Mesendoderm (in vitro differentiated cells): ENCODE measurements around the gene ALK.

ENCODE experiments used
- DNase-seq: peaks from one replicate; pipeline ENCODE4 v3.0.0; 2013
- H2AK5ac ChIP-seq: 2 replicates; pipeline ENCODE4 v1.6.1; 2013; ENCODE audit warnings: low read length, inconsistent platforms
- H2BK120ac ChIP-seq: 2 replicates; pipeline ENCODE4 v1.6.1; 2013; ENCODE audit warnings: low read depth, mild to moderate bottlenecking, low read length, moderate library complexity, mixed read lengths
- H2BK15ac ChIP-seq: replicated peaks from 2 replicates; pipeline ENCODE4 v1.6.1; 2013; ENCODE audit warnings: low read depth, mild to moderate bottlenecking, moderate library complexity
- H2BK5ac ChIP-seq: 2 replicates; pipeline ENCODE4 v1.6.1; 2013; ENCODE audit warnings: low read length, inconsistent platforms
- H3K18ac ChIP-seq: 2 replicates; pipeline ENCODE4 v1.6.1; 2013; ENCODE audit warnings: mild to moderate bottlenecking, low read length, mixed read lengths
- H3K23ac ChIP-seq: one replicate; pipeline ENCODE4 v1.6.1; 2013; ENCODE audit warnings: low read length
- H3K27ac ChIP-seq: 2 replicates; pipeline ENCODE4 v1.5.1; 2013; ENCODE audit warnings: low read depth, mild to moderate bottlenecking, inconsistent platforms, low read length, moderate library complexity
- H3K27me3 ChIP-seq: 2 replicates; pipeline ENCODE4 v1.6.1; 2013; ENCODE audit warnings: low read length, control low read depth, mild to moderate bottlenecking, inconsistent platforms; ENCODE audit not compliant: insufficient read depth, poor library complexity
- H3K36me3 ChIP-seq: 2 replicates; pipeline ENCODE4 v1.6.1; 2013; ENCODE audit warnings: low read length, inconsistent platforms; ENCODE audit not compliant: control insufficient read depth, insufficient read depth
- H3K4ac ChIP-seq: one replicate; pipeline ENCODE4 v1.6.1; 2013; ENCODE audit warnings: low read depth, mild to moderate bottlenecking, low read length, moderate library complexity
- H3K4me1 ChIP-seq: 2 replicates; pipeline ENCODE4 v1.6.1; 2013; ENCODE audit warnings: low read depth, low read length, inconsistent platforms; ENCODE audit not compliant: control insufficient read depth
- H3K4me2 ChIP-seq: 2 replicates; pipeline ENCODE4 v1.6.1; 2013; ENCODE audit warnings: low read length
- H3K4me3 ChIP-seq: 2 replicates; pipeline ENCODE4 v1.5.1; 2013; ENCODE audit warnings: mild to moderate bottlenecking, low read length
- H3K56ac ChIP-seq: one replicate; pipeline ENCODE4 v1.6.1; 2013; ENCODE audit warnings: low read length
- H3K79me1 ChIP-seq: 2 replicates; pipeline ENCODE4 v1.6.1; 2013; ENCODE audit warnings: low read length, inconsistent platforms
- H3K79me2 ChIP-seq: 2 replicates; pipeline ENCODE4 v1.6.1; 2013; ENCODE audit warnings: mild to moderate bottlenecking, low read length; ENCODE audit not compliant: control insufficient read depth, insufficient read depth
- H3K9ac ChIP-seq: 2 replicates; pipeline ENCODE4 v1.6.1; 2013; ENCODE audit warnings: low read length, inconsistent platforms
- H4K5ac ChIP-seq: one replicate; pipeline ENCODE4 v1.6.1; 2013; ENCODE audit warnings: low read length
- H4K8ac ChIP-seq: one replicate; pipeline ENCODE4 v1.6.1; 2013; ENCODE audit warnings: low read depth, mild to moderate bottlenecking, control low read depth, low read length, moderate library complexity
- WGBS: extraction: QIAGEN DNeasy Blood & Tissue Kit; methylation state at CpG from one replicate; pipeline ENCODE4 v1.1.7; 2013; ENCODE audit warnings: low lambda C conversion rate, missing lambda C conversion rate; ENCODE audit not compliant: insufficient coverage; ENCODE audit errors: extremely low coverage; 5-methylcytosine and 5-hydroxymethylcytosine counted together

Gene ALK

DNA sequence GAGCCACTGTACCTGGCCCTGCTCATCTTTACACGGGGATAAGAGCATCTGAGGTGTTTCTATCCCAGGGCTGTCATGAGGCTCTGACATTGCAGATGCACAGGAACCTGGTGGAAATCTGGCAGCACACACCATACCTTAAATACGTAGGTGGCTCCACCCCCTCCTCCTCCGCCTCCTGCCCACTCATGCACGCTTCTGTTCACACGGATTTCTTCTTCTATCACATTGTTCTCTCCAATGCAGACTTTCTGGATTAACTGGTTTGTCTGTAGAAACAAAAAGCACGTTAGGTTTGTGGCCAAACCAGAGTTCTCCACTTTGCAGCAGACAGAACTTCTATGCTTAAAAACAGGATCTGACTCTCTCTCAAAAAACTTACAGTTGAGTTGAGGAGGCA, 688.0 kb downstream of the ALK start:
- Histone ChIP-seq H3K56ac (no peak overlapping the region), H2BK5ac (no peak overlapping the region)

DNA sequence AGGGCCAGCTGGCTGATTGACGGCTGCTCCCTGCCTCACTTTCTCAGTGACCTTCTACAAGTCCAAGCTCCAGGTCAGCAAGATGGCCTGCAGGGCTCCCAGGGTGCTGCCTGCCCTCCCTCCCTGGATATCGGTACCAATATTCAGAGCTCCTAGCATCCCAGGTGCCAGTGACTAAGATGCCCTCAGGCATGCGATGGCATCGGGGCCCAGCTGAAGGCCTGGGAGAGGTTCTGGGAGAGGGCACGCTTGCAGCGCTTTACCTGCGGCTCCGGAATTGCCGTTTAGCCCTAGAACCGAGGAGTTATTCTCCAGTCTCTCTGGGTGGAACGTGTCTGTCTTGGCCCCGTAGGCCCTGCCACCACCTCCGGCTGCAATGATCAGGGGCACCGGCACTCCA, 689.3 kb downstream of the ALK start:
- no peaks in the 10 kb centered on the region for H3K4me1 ChIP-seq
- no peak overlapping the region for H3K4me2 ChIP-seq
- no peaks in the 10 kb centered on the region for H3K36me3 ChIP-seq
- no peak overlapping the region for H4K5ac ChIP-seq
- H3K4ac ChIP-seq = no peak overlapping the region
- no peak overlapping the region for H3K4me3 ChIP-seq
- no peak overlapping the region for H2BK120ac ChIP-seq
- no peak overlapping the region for H3K9ac ChIP-seq
- no peak overlapping the region for H3K27ac ChIP-seq
- whole genome bisulfite sequencing = no CpG with 5 or more reads among the region's 14 CpGs
- H3K23ac ChIP-seq = no peak overlapping the region
- H3K79me2 ChIP-seq = no peaks in the 10 kb centered on the region
- no peak overlapping the region for H3K18ac ChIP-seq
- no peaks in the 10 kb centered on the region for H3K79me1 ChIP-seq
- H2BK15ac ChIP-seq = no peak overlapping the region
- no peak for DNase-seq
- no peak overlapping the region for H3K56ac ChIP-seq
- no peak overlapping the region for H2BK5ac ChIP-seq
- no peaks in the 10 kb centered on the region for H3K27me3 ChIP-seq
- H4K8ac ChIP-seq = no peak overlapping the region
- H2AK5ac ChIP-seq = no peak overlapping the region

More for the DNA sequence above, 688.0 kb downstream of the ALK start:
- DNase-seq = no peak
- H2BK15ac ChIP-seq = no peak overlapping the region
- H3K23ac ChIP-seq = no peak overlapping the region
- H3K79me1 ChIP-seq = no peaks in the 10 kb centered on the region
- H3K4me2 ChIP-seq = no peak overlapping the region
- no peak overlapping the region for H3K9ac ChIP-seq
- H3K79me2 ChIP-seq = no peaks in the 10 kb centered on the region
- no peak overlapping the region for H4K8ac ChIP-seq
- H3K36me3 ChIP-seq = no peaks in the 10 kb centered on the region
- H3K4me1 ChIP-seq = no peaks in the 10 kb centered on the region
- no peak overlapping the region for H3K4me3 ChIP-seq
- no peak overlapping the region for H2AK5ac ChIP-seq
- H4K5ac ChIP-seq = no peak overlapping the region
- H3K27me3 ChIP-seq = no peaks in the 10 kb centered on the region
- no peak overlapping the region for H3K27ac ChIP-seq
- no peak overlapping the region for H3K18ac ChIP-seq
- no CpG with 5 or more reads among the region's 6 CpGs for WGBS
- H2BK120ac ChIP-seq = no peak overlapping the region
- H3K4ac ChIP-seq = no peak overlapping the region

DNA sequence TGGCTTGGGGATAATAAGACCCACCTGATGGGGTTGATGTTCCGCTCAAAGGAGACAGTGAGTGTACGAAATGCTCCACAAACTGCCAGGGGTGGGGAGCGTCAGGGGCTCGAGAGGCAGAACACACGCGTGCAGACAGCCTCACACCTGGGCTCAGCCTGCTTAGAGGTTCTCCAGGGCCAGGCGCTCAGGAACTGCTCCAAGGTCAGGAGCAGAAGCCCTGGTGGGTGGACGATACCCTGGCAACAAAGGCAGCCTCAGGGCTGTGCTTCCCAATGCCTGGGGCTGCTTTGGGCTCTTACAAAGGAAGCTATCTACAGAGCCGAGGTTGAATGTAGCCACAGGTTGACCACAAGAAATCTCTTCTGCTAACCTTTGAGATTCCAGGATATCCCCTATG, 691.7 kb downstream of the ALK start:
- H3K79me2 ChIP-seq = no peaks in the 10 kb centered on the region
- H3K36me3 ChIP-seq = no peaks in the 10 kb centered on the region
- H2BK120ac ChIP-seq = no peak overlapping the region
- no peak overlapping the region for H2AK5ac ChIP-seq
- no peak overlapping the region for H3K4ac ChIP-seq
- H3K23ac ChIP-seq = no peak overlapping the region
- no peak for DNase-seq
- H4K8ac ChIP-seq = no peak overlapping the region
- H2BK5ac ChIP-seq = no peak overlapping the region
- no peaks in the 10 kb centered on the region for H3K4me1 ChIP-seq
- no peaks in the 10 kb centered on the region for H3K79me1 ChIP-seq
- no peak overlapping the region for H2BK15ac ChIP-seq
- no peak overlapping the region for H3K18ac ChIP-seq
- WGBS = no CpG with 5 or more reads among the region's 9 CpGs
- no peak overlapping the region for H3K4me2 ChIP-seq
- no peak overlapping the region for H3K4me3 ChIP-seq
- no peak overlapping the region for H4K5ac ChIP-seq
- H3K27me3 ChIP-seq = no peaks in the 10 kb centered on the region
- H3K9ac ChIP-seq = no peak overlapping the region
- H3K56ac ChIP-seq = no peak overlapping the region
- H3K27ac ChIP-seq = no peak overlapping the region

DNA sequence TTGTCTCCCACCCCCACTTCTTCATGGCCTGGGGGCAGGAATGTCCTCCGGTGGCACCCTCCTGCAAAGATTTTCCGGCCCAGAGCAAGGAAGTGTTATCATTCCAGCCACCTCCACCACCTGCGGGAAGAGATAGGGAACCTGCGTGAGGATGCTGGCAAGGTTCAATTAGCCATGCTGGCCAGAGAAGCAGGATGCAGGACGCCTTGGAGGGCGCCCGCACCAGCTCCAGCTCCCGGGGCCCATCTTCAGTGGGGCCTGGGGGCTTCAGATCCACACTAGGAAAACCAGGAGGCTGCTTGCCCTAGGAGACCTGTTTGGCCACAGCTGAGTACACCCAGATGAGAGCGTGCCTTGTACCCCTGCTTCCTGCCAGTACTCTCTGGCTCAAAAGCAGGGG, 692.4 kb downstream of the ALK start:
- H2BK15ac ChIP-seq = no peak overlapping the region
- no peaks in the 10 kb centered on the region for H3K36me3 ChIP-seq
- H3K4me2 ChIP-seq = no peak overlapping the region
- no peaks in the 10 kb centered on the region for H3K4me1 ChIP-seq
- H3K79me2 ChIP-seq = no peaks in the 10 kb centered on the region
- DNase-seq = no peak
- H2BK5ac ChIP-seq = no peak overlapping the region
- no peaks in the 10 kb centered on the region for H3K79me1 ChIP-seq
- H3K9ac ChIP-seq = no peak overlapping the region
- no peak overlapping the region for H3K23ac ChIP-seq
- H3K27ac ChIP-seq = no peak overlapping the region
- no peaks in the 10 kb centered on the region for H3K27me3 ChIP-seq
- no peak overlapping the region for H2BK120ac ChIP-seq
- no peak overlapping the region for H4K8ac ChIP-seq
- H3K4me3 ChIP-seq = no peak overlapping the region
- H3K56ac ChIP-seq = no peak overlapping the region
- no peak overlapping the region for H3K4ac ChIP-seq
- no CpG with 5 or more reads among the region's 9 CpGs for WGBS
- H2AK5ac ChIP-seq = no peak overlapping the region
- no peak overlapping the region for H4K5ac ChIP-seq
- no peak overlapping the region for H3K18ac ChIP-seq

DNA sequence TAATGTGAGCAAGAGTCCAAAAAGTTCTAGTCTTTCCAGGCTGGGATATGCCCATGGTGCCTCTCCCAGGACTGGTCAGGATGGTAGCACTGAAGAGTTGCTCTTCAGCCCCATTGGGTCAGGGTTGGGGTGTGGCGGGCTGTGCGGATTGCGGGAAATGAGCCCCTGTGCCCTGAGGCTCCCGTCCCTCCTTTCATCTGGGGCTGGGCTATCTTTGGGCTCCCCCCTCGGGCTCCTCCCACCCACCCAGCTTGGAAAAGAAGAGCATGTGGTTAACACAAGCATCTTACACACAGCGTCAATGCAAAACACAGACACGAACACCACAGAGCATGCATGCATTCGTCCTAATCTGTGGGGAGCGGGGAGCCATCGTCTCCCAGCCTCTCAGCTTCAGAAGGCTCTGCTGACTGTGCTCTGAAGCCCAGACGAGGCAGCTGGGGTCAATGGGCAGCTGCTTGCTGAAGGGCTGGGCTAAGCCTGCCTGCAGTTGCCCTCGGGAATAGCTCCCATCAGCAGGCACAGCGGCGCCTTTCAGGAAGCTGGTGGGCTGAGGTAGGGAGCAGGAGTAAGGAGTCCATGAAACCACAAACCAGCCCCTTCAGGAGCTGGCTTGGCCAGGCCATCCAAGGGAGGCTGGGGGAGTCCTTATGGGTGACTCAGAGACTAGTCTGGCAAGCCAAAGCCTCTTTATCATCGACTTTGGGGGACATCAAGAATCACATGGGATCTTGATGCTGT, 693.3 kb downstream of the ALK start:
- H3K4me2 ChIP-seq = no peak overlapping the region
- no peak overlapping the region for H3K27ac ChIP-seq
- H3K9ac ChIP-seq = no peak overlapping the region
- H3K4me3 ChIP-seq = no peak overlapping the region
- H3K4me1 ChIP-seq = no peaks in the 10 kb centered on the region
- no peaks in the 10 kb centered on the region for H3K79me2 ChIP-seq
- no peak overlapping the region for H2AK5ac ChIP-seq
- no peak overlapping the region for H4K8ac ChIP-seq
- no peaks in the 10 kb centered on the region for H3K79me1 ChIP-seq
- H3K27me3 ChIP-seq = no peaks in the 10 kb centered on the region
- no peaks in the 10 kb centered on the region for H3K36me3 ChIP-seq
- no peak overlapping the region for H2BK15ac ChIP-seq
- H3K4ac ChIP-seq = no peak overlapping the region
- no peak overlapping the region for H4K5ac ChIP-seq
- WGBS = no CpG with 5 or more reads among the region's 15 CpGs
- H3K18ac ChIP-seq = no peak overlapping the region
- H2BK5ac ChIP-seq = no peak overlapping the region
- H3K23ac ChIP-seq = no peak overlapping the region
- DNase-seq = peak; percentile 5
- no peak overlapping the region for H2BK120ac ChIP-seq
- no peak overlapping the region for H3K56ac ChIP-seq

DNA sequence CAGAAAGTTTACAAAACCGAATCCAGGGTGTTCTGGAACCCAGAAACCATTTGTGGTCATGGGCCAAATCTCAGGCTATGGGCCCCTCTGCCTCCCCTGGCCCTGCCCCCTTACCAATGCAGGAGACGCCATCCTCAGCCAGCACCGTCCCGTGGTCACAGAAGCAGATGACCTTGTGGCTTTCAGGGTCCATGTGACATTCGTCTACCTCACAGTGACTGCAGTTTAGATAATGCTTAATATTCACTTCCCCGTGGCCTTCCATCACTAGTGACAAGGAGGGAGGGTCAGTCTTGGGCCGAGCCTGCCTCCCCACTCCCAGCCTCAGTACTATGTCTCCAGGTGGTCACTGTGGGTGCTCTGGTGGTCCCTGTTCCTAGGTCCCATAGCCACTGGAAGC, 694.6 kb downstream of the ALK start:
- Histone ChIP-seq H4K5ac (no peak overlapping the region), H2BK15ac (no peak overlapping the region), H3K79me2 (no peaks in the 10 kb centered on the region), H3K27me3 (no peaks in the 10 kb centered on the region), H3K56ac (no peak overlapping the region), H3K27ac (no peak overlapping the region), H3K9ac (no peak overlapping the region), H2BK5ac (no peak overlapping the region), H3K23ac (no peak overlapping the region), H3K4me3 (no peak overlapping the region), H3K36me3 (no peaks in the 10 kb centered on the region), H3K4ac (no peak overlapping the region), H3K79me1 (no peaks in the 10 kb centered on the region), H3K18ac (no peak overlapping the region), H3K4me2 (no peak overlapping the region), H3K4me1 (no peaks in the 10 kb centered on the region), H4K8ac (no peak overlapping the region), H2AK5ac (no peak overlapping the region), H2BK120ac (no peak overlapping the region)
- DNase-seq = no peak
- no CpG with 5 or more reads among the region's 7 CpGs for WGBS
